Epithelial cell of esophagus (primary cell): ENCODE results near the gene MIOX.

Experiments
- DNase-seq: peaks from one replicate; pipeline ENCODE4 v3.0.0; 2010; ENCODE audit warnings: low read depth
- H3K4me3 ChIP-seq: 2 replicates; pipeline ENCODE4 v1.5.1; 2011; ENCODE audit warnings: mild to moderate bottlenecking, low read length, control low read depth
- TF ChIP-seq, protein P1 (sequence below): IDR thresholded peaks from 2 replicates; pipeline ENCODE4 v1.5.1; 2011; ENCODE audit warnings: low read depth, mild to moderate bottlenecking, low read length, control low read depth, inconsistent platforms; ENCODE audit not compliant: insufficient read depth; ENCODE audit errors: missing control alignments

MIOX gene

DNA sequence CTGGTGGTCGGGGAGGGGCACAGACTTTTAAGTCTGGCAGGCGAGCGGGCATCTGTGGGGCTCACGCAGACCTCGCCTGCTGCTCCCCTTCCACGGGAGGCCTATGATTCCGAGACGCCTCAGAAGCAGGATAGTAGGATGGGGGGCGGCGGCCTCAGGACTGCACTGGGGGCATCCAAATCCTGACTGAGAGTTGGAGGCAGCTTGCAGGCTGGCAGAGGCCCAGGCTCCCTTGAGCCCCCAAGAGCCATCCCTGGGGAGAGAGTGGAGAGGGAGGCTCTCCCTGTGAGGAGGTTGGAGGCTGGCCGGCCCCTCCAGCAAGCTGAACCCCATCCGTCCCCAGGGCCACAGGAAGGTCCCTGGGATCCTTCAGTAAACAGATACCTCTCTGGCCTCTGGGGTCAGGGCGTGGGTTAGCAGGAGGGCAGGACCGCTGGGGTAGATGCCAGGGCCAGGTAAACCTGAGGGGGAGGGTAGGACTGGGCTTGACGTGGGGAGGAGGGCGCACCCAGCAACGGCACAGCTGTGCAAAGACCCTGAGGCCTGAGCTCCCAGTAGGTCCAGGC is 45.1 kb upstream of the MIOX start:
- no peak for DNase-seq
- no peak overlapping the region for H3K4me3 ChIP-seq
- TF ChIP-seq, protein P1, sequence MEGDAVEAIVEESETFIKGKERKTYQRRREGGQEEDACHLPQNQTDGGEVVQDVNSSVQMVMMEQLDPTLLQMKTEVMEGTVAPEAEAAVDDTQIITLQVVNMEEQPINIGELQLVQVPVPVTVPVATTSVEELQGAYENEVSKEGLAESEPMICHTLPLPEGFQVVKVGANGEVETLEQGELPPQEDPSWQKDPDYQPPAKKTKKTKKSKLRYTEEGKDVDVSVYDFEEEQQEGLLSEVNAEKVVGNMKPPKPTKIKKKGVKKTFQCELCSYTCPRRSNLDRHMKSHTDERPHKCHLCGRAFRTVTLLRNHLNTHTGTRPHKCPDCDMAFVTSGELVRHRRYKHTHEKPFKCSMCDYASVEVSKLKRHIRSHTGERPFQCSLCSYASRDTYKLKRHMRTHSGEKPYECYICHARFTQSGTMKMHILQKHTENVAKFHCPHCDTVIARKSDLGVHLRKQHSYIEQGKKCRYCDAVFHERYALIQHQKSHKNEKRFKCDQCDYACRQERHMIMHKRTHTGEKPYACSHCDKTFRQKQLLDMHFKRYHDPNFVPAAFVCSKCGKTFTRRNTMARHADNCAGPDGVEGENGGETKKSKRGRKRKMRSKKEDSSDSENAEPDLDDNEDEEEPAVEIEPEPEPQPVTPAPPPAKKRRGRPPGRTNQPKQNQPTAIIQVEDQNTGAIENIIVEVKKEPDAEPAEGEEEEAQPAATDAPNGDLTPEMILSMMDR, result no peak

DNA sequence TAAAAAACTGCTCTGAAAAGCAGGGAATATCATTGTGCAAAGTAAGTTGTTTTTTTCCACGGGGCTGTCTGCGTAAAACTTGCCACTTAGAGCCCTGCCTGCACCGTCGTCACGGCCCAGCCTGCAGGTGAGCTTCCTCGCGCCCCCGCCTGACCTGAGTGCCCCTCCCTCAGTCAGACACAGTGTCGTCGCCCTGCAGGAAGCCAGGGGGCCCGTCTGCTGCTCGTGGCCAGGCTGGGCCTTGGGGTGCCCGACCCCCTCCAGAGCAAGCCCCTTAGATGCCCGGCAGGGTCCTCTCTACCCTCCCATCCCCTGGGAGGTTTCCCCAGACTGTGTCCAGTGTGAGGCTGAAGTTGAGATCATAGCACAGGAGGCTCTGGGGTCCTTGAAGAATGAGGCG is 43.5 kb upstream of the MIOX start:
- TF ChIP-seq, protein P1, result no peak
- H3K4me3 ChIP-seq, result no peak overlapping the region
- no peak for DNase-seq

DNA sequence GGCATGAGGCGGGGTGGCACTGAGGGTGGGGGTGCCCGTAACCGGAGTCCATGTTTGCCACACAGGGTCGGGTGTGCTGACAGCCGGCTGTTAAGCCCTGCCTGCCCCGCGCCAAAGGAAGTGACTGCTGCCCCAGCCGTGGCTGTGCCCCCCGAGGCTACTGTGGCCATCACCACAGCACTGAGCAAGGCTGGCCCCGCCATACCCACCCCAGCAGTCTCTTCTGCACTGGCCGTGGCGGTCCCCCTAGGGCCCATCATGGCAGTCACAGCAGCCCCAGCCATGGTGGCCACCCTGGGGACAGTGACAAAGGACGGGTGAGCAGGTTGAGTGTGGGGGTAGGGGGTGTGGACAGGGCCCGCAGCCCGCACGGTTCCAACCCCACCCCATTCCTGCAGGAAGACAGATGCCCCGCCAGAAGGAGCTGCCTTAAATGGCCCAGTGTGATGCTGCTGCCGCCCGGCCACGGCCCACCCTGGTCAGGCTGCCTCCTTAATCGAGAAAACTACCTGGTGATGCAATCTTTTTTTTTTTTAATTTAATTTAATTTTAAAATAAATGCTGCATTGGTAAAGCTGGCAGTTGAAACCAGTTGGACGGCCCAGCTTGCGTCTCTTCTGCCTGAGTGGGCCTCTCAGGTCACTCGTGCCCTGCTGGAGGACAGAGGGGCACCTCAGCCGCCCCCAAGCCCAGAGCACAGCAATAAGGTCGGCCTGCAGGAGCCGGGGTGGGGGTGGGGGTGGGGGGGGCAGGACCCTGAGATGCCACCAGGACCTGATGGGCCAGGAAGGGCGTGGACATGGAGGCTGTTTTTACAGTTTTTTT is 42.6 kb upstream of the MIOX start:
- DNase-seq, result no peak
- TF ChIP-seq, protein P1, result no peak
- H3K4me3 ChIP-seq, result no peak overlapping the region

DNA sequence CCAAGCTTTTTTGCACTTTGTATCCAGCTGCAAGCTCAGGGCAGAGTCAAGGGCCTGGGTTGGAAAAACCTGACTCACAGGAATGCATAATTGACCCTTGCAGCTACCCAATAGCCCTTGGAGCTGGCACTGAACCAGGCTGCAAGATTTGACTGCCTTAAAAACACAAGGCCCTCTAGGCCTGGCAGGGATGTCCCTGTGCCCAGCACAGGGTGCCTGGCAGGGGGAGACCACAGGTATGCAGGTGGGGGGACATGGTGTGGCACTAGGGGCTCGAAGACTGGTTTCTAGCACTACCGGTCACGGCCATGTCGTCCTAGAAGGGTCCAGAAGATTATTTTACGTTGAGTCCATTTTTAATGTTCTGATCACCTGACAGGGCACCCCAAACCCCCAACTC is 42.0 kb upstream of the MIOX start:
- H3K4me3 ChIP-seq, result no peak overlapping the region
- peak; percentile 24 for DNase-seq
- TF ChIP-seq, protein P1, result no peak

DNA sequence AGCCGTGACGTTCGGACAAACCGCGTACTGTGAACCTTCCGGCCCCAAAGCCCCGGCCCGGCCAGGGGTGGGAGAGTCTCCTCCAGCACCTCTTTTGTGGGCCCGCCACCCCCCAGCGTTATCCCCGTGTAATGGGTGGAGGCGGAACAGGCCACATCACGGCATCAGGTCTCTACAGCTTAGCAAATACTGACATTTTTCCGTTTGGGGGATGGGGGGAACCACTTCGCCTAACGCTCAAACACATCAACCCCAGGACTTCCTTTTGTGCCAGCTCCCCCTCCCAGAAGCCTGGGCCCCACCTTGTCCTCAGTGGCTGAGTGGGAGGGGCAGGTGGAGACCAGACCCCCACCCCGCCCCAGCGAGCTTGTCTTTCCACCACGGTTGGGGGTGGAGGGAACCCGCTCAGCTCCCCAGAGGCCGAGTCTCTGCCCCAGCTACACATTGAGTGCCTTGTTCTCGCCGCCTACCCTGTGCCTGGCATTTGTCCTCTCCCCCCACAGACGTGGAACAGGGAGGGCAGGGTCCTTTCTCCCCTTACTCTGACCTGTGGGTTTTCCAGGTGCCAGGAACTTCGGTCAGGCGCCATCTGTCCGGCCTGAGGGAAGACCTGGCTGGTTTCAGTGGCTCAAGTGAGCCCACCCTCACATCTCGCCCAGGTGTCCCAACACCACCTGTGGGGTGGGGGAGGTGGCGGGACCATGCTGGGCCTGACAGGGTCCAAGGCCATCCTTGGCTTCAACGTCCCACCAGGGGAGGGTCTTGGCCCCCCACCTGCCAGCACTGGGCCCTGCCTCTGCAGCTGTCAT is 41.4 kb upstream of the MIOX start:
- H3K4me3 ChIP-seq, result no peak overlapping the region
- no peak for DNase-seq
- TF ChIP-seq, protein P1, result no peak

DNA sequence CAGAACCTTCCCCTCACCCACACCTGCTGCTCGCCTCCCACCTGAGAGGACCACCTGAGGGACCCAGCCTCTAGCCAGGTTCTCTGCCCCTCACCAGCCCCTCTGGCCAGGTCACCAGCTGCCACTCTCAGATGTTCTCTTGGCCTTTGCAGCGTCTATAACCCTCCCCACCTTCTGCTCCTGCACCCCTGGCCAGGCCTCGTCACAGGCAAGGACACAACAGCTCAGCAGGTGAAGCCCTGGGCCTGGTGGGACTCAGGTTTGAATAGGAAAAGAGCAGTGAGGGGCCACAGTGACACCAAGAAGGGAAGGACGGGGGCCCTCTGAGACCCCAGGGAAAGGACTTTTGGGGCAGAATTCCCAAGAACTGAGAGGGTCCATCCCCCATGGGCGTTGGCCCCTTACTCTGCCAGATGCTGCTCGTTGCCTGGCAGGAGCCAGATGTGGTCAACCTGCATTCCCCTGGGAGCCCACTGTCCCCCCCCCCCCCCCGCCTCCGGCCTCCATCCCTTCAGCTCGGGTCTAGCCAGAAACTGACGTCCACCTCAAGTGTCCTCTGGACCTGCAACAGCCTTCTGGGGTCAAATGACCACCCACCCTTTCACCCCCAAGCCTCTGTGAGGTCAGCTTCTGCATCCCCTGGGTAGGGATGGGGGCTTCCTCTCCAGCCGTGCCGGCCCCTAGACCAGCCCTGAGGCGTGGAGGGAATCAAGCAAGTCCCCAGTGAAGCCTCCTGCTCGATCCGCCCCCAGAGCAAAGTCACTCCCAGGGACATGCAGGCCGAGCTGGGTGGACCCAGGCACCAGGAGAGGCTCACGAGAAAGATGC is 40.6 kb upstream of the MIOX start:
- DNase-seq, result no peak
- TF ChIP-seq, protein P1, result no peak
- no peak overlapping the region for H3K4me3 ChIP-seq
